Inferior parietal cortex (tissue), 1 donor: Measurements from ENCODE around the gene HUNK.
"Not testable (repeated sequence)": the region's sequence is repeated elsewhere in the genome, so short reads cannot be mapped to it uniquely, and the experiment has no call there.

Experiments
- DNase-seq: peaks from one replicate; pipeline ENCODE4 v3.0.0-alpha.2; 2016; ENCODE audit errors: extremely low spot score

HUNK gene

GRCh38 chr21:31921079-31921478 is 48.3 kb downstream of the HUNK start:
- no peak for DNase-seq

DNA sequence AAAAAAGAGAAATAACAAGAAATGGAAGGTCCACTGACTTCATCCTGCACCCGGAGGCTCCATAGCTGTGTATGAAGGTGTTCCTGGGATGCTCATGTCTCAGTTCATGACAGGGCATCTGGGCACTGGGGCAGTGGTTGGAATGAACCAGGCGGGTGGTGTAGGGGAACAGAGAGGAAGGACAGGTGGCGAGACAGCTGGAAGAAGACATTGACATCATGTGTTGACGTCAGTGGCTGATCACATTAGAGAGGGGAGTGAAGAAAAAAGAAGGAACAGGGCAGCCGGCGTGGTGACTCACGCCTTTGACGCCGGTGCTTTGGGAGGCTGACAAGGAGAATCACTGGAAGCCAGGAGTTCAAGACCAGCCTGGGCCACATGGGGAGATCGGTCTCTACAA is 50.1 kb downstream of the HUNK start:
- no peak for DNase-seq

DNA sequence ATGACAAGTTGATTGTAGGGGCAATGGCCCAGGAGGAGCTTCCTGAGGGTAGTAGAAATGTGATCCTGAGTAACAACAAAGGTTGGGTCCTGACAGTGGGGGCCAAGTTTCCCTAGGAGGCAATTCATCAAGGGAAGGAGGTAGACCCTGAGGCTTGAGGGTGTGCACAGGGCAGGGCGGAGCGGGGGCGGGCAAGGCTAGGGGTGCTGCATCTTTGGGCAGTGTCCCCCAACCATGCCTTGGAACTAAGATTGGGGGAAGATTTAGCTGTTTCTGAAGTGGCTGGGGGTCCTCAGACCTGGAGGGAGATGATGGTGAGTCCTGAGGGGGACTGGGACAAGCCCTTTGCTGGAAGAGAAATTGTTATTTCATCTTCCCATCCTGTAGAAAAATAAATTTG is 50.9 kb downstream of the HUNK start:
- DNase-seq: no peak

DNA sequence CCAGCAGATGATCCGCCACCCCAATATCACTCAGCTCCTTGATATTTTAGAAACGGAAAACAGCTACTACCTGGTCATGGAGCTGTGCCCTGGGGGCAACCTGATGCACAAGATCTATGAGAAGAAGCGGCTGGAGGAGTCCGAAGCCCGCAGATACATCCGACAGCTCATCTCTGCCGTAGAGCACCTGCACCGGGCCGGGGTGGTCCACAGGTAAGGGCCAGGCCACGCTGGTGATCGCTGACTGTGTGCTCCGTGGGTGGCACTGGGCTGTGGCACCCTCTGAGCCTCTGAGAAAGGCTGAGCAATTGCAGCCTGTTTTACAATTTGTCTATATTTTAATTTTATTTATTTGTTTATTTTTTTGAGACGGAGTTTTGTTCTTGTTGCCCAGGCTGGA is 51.7 kb downstream of the HUNK start:
- DNase-seq: no peak

- DNase-seq: no peak
These were observed 53.7 kb downstream of the HUNK start for GRCh38 chr21:31926498-31926897.

DNA sequence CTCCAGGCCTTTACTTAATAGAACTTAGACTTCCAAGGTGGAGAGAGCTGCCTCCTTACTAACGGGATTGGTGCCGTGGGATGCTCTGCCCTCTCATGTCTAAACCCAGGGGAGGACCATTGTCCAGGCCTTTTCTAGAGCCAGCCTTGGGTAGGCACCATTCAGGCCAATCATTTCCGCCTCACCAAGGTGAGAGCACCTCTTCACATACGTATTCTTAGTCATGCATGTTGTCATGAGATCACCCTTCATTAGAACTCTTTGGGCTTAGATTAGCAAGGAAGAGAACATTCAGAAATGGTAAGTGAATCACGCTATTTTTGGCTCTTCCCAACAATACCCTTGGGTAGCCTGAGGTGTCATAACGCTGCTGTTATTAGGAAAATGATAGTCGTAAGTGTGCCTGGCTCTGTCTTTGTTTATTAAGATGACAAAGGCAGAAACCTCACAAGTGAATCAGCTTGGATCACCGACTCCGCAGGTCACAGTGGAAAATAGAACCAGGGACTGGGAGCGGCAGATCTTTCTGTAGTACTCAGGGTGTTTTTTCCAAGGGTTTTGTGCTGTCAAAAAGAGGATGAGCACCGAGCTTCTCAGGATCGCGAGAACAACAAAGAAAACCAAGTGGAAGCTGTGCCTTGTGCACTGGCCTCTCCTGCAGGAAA is 55.0 kb downstream of the HUNK start:
- no peak for DNase-seq

DNA sequence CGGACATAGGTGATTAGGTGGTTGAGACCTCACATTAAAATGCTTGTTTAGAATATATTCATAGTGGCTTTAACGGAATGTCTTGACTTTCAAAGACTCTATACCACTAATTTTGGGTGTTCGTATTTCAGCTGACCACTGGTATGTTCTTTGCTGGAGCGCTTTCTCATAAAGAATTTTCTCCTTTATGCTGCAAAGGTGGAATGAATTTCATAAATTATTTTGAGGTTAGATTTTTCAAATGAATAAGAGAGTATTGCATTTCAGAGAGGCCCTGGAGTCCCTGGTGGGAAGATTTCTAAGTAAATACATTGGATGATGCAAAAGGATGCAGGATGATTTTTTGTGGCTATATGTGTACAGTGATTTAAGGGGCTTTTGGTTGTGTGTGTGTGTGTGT is 55.8 kb downstream of the HUNK start:
- DNase-seq: no peak

- DNase-seq: no peak
These were observed 56.7 kb downstream of the HUNK start for GRCh38 chr21:31929548-31929947.

DNA sequence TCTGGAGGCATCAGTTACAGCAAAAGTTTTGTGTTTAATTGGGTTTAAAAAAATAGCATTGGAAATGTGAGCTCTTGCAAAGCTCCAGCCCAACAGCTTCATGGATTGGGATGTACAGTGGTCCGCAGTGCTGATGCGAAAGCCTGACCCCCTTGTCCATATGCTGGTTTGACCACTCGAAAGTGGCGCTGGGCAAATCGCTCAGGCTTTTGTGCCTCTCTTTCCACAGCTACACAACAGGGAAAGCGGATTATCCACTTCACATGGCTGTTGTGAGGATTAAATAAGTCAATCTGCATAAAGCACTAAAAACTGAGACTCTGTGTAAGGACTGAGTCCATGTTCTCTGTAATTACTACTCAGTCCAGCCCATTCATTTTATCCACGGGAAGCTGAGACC is 57.2 kb downstream of the HUNK start:
- no peak for DNase-seq

DNA sequence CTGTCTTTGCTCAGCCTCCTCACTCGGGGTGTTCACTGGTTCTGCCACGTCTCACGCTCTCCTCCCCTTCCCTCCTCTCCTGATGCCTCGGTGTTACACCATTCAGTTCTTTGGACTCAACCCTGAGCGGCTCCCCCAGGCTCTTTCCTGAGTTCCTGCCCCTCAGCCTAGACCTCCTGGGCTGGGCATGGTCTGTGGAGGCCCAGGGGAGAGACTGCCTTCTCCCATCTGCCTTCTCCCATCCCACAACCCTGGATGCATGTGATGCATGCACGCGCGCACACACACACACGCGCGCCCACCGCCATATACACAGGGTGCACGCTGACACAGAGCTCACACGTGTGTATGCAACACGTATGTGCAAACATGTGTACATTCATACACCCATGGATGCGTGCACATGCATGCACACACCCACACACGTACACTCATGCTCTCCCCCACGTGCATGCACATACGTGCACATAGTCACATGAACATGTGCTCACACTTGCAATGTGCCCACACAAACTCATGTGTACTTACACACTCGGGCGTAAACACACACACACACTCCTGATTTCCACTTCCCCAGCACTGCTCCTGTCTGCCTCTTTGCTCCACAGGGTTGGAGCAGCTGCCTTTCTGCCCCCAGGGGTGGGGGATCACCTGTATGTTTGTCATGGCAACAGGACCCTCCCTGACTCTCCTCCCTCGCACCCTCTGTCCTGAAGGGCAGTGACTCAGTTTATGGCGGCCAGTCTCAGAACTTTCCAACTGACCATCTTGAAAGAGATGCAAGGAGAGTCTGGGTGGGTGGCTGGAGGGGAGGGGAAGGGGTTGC is 59.0 kb downstream of the HUNK start:
- DNase-seq: no peak

DNA sequence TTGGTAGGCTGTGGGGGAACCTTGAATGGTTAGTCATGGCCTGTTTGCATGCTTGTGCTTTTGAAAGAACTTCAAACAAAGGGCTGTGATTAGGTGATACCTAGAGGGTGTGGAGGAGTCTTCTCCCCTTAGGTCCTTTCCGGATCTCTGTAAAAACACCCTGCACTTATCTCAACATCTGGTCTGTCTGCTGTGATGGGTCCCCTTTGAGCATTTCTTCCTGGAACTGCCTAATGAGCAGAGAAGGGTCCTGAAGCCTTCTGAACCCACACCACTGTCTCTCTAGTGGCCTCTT is 59.6 kb downstream of the HUNK start:
- no peak for DNase-seq

DNA sequence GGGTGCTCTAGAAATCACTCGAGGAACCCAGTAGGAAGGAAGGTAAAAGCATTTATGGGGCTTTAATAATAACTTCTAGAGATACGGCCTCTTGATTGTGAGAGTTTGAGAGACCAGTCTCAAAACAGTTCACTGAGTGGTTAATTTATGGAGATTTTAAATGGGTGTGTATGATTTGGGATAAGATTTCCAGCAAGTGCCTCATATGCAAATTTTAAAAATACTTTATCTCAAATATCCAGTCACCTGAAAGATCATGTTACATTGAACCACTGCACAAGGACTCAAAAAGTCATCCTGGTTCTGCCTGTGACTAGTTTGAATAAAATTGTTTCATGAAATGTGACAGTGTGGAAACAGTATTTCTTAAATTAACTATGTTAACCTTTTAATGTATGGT is 64.5 kb downstream of the HUNK start:
- no peak for DNase-seq

GRCh38 chr21:31938330-31939301 is 65.8 kb downstream of the HUNK start:
- DNase-seq: no peak

- DNase-seq: no peak
These were observed 68.9 kb downstream of the HUNK start for GRCh38 chr21:31941694-31942093.

GRCh38 chr21:31943561-31943960 is 70.7 kb downstream of the HUNK start:
- DNase-seq: no peak

GRCh38 chr21:31945141-31945540 is 72.3 kb downstream of the HUNK start:
- no peak for DNase-seq

DNA sequence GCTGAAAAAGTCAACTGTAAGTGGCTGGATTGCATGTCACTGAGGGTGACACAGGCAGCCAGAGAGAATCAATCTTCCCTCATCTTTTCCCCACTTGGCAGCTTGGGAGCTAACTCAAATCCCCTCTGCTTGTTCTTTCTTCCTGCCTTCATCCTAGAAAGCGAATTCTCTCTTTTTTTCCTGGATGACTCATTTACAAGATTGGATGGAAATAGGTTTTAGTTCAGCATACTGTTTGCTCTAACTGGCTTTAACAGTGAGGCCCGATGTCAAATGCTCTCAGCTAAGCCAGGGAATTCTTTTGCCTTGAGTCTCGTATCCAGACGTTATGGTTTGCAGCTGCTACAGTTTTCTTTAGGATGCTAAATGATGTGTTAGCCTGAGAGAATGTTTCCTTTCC is 72.7 kb downstream of the HUNK start:
- DNase-seq: no peak

DNA sequence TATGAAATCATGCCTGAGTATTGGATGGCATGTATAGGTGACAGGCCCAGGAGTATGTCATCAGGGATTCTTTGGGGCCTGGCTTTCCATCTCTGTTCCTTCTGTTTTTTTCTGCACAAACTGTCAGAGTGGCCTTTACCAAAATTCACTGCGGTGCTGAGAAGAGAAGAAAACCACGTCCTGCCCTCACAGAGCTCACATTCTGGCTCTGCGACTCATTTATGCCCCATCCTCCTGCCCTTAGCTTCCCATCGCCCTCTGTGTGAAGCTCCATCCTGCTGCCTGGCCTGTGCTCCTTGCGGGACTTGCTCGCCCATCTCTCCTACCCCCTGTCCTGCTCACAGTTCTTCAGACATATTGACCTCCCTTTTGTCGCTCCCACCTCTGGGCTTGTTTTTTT is 73.4 kb downstream of the HUNK start:
- DNase-seq: no peak

- not testable (repeated sequence) for DNase-seq
These were observed 74.2 kb downstream of the HUNK start for GRCh38 chr21:31946876-31947550.

DNA sequence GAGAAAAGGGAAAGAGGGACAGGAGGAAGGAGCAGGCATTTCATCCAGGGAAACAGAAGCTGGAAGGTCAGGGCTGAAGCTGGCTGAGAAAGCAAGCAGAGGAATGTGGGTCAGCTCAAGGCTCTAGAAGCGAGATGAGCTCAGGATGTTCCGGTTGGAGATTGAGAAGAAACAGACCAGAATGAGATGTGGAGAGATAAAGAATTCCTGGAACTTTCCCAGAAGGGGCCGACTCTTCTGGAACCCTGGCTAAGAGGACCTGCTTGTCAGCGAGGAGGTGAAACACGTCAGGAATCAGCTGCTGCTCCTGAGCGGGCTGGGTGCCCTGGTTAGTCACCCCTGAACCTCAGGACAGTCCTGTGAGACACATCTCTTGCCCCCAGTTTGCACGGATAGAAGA is 75.9 kb downstream of the HUNK start:
- no peak for DNase-seq

GRCh38 chr21:31952828-31953227 is 80.0 kb downstream of the HUNK start:
- no peak for DNase-seq

DNA sequence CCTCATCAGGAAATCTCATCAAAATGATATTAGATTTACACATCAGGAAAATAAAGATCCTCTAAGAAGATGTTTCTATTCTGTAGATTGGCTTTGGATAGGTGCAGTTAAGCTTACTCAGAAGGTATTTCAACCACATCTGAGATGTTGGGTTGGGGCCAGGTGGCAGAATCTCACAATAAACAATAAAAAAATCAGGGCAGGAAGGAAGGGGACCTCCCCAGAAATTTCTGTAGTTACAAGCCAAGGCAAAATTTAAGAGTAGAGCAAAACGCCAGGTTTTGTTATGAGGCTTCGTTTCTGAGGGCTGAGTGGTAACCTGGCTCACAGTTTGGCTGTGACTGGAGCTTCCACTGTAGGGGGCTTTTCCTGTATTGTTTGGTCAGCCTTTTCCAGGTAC is 84.8 kb downstream of the HUNK start:
- DNase-seq: no peak
